Globus pallidus (tissue), 1 donor: ENCODE measurements around the gene COPZ1.
"Not testable (repeated sequence)": the region's sequence is repeated elsewhere in the genome, so short reads cannot be mapped to it uniquely, and the experiment has no call there.

Experiments
- DNase-seq: peaks from one replicate; pipeline ENCODE4 v3.0.0-alpha.2; 2015; ENCODE audit warnings: low spot score

COPZ1 gene

DNA sequence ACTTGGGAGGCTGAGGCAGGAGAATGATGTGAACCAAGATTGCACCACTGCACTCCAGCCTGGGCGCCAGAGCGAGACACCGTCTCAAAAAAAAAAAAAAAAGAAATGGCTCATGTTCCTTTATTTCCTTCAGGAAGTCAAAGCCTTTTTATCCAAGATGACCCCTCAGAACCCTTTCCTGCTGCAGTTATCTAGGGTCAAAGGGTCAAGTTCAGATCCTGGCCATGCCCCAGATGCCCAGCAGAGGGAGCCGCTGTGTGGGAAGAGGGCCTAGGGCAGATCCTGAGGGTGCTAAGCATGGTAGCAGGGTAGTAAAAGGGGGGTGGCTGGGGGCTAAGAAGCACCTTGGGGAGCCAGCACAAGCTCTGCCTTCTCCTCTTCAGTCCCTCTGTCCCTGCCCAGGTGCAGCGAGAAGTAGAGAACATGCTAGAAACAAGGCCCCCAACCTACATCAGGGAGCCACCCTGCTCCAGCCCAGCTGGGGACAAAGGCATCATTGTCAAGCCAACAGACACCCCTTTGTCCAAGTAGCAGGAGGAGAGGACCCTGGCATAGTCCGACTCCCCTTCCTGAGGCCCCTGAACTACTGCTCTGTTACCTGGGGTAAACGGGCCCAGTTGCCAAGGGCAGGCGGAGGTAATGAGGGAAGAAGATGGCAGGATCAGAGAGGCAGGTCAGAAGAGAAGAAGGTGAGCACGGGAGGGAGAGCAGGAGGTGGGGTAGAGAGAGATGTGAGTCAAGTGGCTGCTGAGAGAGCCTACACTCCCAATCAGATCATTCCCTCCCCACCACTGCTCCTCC lies 30.6 kb upstream of the COPZ1 start:
- peak; percentile 83 for DNase-seq

DNA sequence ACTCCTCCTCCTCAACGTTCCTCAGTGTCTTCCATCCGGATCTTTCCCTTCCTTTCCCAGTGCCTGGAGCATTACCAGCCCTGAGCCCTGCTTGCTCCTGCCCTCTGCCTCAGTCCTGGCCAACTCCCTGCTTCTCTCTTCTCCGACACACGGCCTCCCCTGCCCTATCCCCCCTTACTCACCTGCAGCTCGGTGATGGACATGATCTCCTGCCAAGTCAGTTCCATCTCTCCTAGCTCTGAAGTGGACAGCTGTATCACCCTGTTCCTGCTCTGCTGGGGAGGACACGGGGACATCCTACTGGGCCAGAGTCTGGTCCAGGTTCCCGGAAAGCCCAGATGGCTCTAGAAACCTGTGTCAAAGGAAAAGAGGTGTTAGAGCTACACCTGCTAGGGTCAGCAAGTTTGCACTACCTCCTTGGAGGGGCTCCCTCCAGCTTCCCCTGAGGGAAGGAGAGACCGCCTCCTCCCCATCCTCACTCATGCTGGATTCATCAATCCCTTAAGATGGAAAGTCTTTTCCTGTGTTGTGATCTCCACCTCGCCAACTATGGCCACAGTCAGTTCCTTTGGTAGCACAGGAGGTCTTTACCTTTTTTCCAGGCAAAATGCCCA lies 29.9 kb upstream of the COPZ1 start:
- no peak for DNase-seq

DNA sequence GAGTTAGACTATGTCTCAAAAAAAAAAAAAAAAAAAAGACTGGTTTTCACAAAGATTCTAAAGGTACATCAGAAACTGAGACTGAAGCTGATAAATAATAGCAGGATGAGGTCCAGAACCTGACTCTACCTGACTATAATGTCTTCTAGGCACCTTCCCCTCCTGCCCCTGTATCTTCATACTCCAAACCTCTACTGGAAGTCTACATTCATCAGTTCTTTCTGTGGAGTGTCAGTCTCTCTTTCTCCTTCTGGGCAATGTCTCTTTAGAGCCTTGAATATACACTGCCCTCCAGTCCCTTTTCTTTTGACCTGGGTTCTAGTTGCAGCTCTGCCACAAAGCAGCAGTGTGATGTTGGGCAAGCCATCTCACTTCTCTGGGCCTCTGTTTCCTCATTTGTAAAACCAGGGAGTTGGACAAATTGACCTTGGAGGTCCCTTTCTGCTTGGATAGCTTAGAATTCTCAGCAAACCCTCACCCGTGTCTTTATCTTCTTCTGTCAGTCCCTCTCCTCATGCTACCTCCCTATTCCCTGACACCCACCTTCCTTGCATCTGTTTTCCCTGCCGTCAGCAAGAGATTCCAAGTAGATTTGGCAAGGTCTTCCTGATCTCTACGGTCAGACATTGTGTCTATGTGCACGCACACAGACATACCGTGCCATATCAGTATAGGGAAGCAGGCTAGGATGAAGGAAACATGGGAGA lies 28.4 kb upstream of the COPZ1 start:
- no peak for DNase-seq

DNA sequence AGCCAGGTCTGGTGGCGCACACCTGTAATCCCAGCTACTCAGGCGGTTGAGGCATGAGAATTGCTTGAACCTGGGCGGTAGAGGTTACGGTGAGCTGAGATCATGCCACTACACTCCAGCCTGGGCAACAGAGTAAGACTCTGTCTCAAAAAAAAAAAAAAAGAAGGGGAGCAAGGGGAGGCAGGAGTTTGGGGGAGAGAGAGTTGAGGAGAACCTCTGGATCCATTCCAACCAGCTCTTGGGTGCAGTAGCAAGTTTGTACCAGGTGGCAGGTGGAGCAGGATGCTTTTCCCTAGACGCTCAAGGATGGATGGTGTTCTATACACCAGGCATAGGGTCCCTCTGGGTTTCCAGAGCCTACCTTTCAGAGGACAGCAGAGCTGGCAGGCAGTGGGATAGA lies 26.0 kb upstream of the COPZ1 start:
- DNase-seq = no peak

DNA sequence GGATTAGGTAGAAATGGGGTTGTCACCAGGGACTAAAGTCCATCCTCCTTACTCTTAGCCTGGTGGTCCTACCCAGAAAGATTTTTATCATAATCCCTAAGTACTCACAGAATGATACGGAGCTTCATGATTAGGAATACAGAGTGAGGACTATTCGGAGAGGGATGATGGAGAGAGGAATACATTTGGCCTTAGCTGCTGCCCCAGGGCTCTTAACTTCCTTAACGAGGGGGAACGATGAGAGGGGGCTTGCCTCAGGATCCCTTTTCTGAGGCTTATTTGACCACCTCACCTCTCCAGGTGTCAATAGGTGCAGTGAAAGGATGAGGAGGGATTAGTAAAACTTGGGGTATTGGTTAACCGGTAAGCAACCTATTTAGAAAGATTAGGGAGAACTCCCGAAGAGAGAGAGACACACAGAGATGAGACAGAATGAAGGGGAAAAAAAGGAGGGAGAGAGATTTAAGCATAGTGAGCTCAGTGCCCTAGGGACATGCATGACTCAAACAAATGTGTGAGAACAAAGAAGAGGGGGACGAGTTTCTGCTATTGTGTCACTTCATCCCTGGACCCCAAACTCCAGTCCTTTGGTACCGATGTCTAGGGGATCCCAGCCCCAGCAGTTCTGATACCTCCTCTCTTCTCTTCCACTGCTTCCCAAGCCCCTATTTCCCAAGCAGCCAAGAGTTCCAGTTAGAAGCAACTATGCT lies 25.3 kb upstream of the COPZ1 start:
- DNase-seq = no peak

DNA sequence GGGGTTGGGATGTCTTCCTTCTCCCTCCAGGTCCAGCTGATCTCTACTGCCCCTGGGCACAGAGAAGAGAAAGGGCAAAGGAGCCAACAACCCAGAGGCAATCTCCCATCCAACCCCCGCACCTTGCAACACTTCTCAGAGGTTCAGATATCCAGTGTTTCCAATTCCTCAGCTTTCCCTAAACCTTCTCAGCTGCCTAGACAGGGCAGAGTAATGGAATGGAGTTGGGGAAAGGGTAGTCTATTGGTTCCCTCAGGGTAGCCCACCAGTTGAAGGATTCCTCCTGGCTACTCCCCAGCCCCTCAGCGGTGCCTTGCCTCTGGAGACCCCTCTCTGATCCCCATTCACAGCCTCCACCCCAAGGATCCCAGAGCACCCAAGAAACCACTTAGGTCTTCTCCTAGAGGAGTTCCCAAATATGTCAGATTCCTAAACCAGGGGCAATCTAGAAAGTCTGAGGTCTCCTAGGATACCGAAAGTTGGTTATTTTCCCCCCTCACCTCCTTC lies 24.7 kb upstream of the COPZ1 start:
- no peak for DNase-seq

DNA sequence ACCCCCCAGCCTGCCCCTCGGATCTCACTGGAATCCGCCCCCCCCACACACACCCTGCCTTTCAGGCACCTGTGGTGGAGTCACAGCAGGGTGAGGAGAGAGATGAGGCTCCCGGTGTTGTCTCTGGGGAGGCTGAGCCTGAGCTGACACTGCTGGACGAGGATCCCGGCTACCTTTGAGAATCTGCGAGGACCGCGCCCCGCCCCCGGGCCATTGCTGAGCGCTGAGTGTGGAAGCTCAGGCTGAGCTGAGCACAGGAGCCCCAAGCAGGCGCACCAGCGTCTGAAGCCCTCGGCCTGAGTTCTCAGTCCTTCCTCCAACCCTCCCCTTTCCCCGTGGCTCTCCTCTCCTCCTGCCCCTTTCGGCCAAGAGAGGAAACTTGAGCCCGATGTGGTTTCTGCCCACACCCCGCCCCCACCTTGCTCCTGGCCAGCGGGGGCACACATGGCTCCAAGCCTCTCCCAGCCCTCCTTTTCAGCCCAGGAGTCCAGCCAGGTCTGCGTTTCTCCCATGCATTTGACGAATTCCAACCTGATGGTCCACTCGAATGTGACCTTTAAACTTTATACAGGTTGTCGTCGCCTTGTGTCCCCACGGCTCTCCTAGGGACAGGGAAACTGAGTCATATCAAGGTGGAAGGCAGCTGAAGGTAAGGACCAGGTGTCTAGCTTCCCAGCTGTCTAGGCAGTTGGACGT lies 24.1 kb upstream of the COPZ1 start, which contains the start of gene NFE2:
Gene NFE2 (minus strand): TSS at position 284 of the 696 bp plus-strand sequence. CDS start 5,767 bp downstream, outside the sequence.
- no peak for DNase-seq

DNA sequence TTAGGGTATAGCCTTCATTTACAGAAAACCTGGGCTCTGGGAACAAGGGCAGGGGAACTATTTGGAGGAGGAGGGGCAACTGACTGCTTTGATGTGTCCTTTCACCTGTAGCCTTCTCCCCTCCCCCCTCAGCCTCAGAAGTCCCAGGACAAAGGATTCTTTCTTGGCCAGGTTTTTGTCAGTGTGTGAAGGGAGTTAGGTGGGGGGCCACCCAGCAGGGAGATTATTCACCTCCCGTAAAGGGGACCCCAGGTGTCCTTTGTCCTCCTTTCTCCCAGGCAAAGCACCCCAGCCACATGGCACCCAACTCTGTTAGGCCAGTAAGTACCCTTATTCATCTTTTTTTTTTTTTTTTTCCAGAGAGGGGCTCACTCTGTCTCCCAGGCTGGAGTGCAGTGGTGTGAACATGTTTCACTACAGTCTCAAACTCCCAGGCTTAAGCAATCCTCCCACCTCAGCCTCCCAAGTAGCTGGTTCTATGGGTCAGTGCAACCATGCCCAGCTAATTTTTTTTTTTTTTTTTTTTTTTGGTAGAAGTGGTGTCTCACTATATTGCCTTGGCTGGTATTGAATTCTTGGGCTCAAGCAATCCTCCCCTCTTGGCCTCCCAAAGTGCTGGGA lies 23.4 kb upstream of the COPZ1 start:
- no peak for DNase-seq

DNA sequence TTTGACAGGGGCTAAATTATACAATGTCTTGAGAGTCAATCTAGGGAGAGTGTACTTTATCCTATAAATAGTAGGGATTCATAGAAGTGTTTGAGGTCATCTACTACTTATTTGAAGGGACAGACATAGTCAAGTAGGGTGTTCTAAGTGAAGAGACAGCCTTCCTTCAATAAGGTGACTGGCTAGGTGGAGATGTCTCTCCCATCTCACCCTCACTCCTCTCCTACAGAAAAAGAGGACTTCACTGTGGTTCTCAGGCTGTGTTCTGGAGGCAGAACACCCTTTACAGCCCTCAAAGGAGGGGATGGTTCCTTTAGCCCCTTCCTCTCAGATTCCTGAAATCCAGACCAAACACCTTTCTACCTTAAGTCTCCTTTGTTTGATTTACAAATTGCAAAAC lies 21.3 kb upstream of the COPZ1 start:
- no peak for DNase-seq

DNA sequence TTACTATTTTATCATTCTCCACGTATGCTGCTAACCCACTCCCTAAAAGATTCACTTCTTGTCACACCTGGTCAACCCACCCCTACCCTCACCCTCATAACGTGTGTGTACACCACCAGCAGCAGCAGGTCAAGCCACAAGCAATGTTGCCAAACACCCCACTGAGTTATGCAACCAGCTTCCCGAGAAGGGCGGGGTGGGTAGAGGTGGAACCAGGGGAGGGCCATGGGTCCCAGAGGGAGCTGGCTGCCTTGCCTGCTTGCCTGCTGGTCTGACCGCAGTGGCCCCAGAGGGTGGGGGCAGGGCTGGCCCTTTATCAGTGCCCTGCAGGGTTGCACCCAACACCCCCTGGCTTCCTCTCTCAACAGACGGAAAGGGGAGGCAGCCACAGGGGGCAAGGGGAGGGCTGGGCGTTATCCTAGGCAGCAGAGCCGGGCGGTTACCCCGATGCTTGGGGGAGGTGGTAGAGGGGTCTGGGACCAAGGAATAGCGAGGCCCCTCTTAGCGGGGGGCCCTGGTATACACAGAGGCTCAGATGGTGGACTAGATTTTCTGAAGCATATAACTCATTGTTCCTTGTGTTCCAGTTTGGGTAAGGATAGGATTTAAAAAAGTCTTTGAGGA lies 20.6 kb upstream of the COPZ1 start:
- DNase-seq = no peak

DNA sequence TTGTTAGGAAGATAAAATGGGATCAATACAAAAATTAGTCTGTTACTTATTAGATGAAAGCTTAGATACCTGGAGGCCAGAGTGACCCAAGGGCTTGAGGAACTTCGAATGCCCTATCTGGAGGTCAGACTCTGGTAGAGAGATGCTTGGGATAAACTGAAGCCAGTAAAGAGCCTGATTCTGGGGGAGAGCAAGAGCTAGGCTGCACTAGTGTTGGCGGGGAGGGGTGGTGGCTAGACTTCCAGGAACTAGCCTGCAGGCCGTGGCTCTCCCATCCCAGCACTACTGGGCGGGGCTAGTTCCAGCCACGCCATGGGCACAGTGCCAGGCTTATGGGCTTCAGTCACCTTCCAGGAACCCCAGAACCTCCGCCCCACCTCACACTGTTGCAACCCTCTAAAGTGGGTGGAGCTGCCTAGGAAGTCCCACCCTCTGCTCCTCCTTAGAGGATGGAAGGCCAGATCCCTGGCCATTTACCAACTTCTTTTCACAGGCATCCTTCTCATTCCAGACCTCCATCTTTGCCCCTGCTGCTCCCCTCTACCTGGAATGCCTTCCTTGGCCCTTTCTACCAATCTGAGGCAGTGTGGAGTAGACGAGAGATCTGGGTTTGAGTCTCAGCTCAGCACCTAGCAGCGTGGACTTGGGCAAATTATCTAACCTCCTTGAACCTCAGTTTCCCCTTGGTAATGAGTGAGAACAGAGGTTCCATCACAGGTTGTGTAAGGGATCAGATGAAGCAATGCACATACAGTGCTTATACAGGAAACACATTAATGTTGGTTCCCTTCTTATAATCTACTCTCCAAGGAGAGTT lies 17.8 kb upstream of the COPZ1 start:
- DNase-seq = no peak

DNA sequence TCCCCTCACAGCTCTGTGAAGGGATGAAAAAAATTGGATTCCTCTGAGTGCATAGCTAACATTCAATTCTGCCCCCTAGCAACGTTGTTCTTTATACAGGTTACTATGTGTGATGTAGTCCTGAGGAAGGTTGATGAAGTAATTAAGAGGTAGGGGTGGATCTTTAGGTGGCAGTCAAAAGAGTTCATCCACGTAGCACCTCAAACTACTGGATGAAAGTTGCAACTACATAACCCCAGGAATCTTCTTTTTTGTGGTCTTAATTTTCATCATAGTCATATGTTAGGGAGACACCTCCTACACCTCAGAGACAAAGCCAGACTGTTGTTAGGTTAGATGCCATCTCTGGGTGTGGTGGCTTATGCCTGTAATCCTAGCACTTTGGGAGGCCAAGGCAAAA lies 13.9 kb upstream of the COPZ1 start:
- DNase-seq = no peak

DNA sequence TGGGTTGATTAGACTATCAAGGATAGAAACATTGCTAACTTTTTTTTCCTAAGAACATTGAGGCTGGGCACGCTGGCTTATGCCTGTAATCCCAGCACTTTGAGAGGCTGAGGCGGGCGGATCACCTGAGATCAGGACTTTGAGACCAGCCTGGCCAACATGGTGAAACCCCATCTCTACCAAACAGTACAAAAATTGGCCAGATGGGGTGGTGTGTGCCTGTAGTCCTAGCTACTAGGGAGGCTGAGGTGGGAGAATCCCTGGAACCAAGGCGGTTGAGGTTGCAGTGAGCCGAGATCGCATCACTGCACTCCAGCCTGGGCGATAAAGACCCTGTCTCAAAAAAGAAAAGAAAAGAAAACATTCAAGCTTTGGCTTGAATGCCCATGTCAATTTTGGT lies 12.6 kb upstream of the COPZ1 start:
- DNase-seq = not testable (repeated sequence)

DNA sequence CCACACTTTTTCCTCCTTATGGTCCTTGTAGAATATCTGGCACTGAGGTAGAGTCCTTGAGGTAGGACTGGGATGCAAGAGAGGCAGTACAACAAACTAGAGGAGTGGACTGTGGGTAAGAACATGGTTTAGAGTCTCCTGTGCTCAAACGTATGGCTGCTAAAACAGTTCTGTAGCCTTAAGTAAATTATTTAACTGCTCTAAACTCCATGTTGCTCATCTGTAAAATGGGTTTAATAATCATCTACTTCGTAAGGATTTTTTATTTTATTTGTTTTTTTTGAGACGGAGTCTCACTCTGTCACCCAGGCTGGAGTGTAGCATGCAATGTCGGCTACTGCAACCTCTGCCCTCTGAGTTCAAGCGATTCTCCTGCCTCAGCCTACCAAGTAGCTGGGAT lies 3.6 kb upstream of the COPZ1 start:
- DNase-seq = no peak

DNA sequence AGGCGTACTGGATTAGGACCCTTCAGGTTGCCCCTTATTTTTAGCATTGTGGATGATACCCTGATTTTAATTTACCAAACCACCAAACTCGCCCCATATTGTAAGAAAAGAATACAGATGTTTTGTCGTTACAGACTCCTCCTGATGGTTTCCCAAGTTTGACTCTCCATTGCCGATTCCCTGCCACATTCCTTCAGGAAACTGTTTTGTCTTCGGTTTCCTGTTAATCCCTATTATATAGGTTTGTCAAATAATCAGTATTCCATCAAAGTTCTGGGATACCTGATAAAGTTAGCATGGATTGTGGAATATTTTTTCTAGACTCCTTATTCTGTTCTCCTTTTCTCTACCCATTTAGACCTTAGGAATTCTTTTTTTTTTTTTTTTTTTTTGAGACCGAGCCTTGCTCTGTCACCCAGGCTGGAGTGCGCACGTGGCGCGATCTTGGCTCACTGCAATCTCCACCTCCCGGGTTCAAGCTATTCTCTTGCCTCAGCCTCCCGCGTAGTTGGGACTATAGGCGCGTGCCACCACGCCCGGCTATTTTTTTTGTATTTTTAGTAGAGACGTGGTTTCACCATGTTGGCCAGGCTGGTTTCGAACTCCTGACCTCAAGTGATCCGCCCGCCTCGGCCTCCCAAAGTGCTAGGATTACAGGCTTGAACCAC lies 645 bp downstream of the COPZ1 start:
- DNase-seq = not testable (repeated sequence)

DNA sequence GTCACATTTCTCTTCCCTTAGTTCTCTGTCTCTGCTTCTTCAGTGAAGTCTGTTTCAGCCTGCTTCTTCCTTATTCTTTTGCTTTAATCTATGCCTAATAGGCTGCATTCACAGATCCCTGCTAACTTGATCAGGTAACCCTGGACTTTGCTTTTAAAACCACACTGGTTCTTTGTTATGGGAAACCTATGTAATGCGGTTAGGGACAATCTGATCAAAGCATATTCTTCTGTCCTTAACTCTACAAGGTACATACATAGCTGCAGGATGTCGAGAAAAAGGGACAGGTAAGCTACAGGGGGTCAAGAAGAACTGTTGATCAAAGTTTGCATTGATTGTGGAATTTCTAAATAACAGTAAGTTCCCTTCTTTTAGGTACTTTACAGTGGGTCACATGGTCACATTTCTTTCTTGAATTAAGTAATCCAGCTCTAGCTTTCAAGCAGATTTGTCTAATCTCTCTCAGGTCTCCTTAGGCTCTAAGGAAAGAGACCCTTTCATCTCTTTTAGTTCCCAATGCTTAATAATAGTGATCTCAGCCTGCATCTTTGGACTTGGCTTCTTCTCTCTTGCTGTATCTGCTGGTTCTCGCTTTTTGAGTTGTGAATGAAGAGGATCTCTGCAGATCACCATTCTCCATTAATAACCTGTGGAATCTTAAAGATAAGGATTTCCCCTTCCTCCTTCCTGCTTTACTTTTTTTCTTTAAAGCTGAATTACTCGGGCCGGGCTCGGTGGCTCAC lies 3.8 kb downstream of the COPZ1 start:
- no peak for DNase-seq

DNA sequence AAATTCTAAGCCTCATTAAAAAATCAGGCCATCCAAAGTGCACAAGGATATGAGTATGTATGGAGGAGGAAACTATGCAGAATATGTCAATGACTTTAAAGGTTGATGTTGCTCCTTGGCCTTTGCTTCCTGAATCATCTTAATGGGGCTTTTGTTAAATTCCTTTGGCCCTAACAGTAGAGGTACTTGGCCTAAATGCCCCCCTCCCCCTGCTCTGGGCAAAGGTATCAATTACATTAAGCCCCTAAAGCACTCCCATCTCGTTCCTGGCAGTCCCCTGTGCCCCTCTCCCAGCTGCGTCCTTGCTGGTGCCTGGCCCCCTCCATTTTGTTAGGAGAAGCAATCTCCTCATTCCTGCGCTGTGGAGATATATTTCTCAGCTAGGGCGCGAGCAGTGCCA lies 4.8 kb downstream of the COPZ1 start:
- no peak for DNase-seq

DNA sequence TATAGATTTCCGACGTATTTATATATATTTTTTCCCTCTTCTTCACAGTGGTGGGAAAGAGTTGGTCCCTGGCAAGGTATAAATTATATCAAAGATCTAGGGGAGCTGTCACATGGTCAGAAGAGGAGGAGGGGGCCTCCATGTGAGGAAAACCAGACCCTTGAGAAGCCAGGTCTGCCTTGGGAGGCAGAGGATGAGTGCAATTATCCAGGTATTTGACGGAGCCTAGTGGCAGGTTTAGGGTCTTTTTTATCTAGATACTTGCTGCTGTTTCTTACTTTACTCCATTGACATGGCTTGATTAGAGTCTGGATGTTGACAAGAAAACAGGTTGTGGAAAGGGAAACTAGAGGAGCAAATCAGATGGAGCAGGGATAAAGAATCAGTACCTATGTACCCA lies 5.5 kb downstream of the COPZ1 start:
- DNase-seq = no peak

DNA sequence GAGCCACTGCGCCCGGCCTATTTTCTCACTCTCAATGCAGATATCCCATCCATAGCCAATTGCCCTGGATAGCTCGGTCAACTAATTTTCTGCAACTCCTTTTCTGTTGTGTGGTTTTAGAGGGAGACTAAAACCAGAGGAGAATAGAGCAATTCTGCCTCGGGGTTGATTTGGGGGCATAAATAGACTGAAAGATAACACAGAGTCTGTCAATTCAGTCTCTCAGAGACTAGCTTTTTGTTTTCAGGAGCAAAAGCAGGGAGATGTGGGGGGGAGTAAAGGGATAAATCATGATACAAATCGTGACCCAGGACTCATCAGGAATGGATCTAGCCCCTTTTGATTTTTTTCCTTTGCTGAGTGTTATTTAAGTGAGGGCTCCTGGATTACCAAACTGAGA lies 6.5 kb downstream of the COPZ1 start:
- DNase-seq = no peak
